ENCODE results near the gene PTPA. TPM values are rescaled to one million over a fixed set of nuclear protein-coding genes. Genes with fewer than 3 reads are reported as not detected.

The PTPA gene
- total and polyA plus RNA-seq, 2 donors (not counting 3 experiments of a cell fraction or from before 2014, with no cell fraction given), result 97.7 to 121 TPM

DNA sequence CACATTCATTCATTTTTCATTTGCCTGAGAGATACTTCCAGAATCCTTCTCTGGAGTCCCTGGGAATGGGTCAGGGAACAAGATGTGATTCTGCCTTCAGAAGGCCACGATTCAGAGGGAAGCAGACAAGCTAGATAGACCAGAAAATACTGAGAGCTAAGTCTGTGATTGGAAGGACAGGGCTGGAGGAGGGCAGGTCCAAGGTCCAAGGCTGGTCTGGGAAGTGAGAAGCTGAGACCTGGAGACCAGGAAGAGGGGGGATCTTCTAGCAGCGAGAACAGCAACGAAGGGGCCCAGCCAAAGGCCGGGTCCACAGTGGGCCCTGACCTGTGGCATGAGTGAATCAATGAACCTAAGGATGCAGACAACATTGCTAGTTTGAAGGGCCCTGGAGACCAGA is 70.9 kb downstream of the PTPA start:
- Histone ChIP-seq H3K79me2 (ENCODE audit: control insufficient read depth, insufficient read depth, low read length) (peaks cover 5% of the 10 kb centered on the region), H3K27ac (ENCODE audit: insufficient read depth, low read depth, low read length) (no peak overlapping the region), H3K9ac (replicated peaks; ENCODE audit: extremely low read depth, insufficient read depth, low read length) (no peak overlapping the region), H3K27me3 (ENCODE audit: control insufficient read depth in 2 of 2, insufficient read depth in 2 of 2, low read length in 2 of 2) (no peaks in the 10 kb centered on the region), H3K4me2 (ENCODE audit: insufficient read depth, low read length) (no peak overlapping the region), H3K36me3 (ENCODE audit: control insufficient read depth in 2 of 2, extremely low read depth in 1 of 2, insufficient read depth in 2 of 2, low read length in 2 of 2) (no peaks in the 10 kb centered on the region), H3K4me3 (replicated peaks in 1 of 3; ENCODE audit: insufficient read depth in 1 of 3, low read depth in 1 of 3, low read length in 3 of 3) (no peak overlapping the region), H2AFZ (ENCODE audit: low read depth, low read length) (no peak overlapping the region), H4K20me1 (replicated peaks; ENCODE audit: control insufficient read depth, extremely low read depth, insufficient read depth, low read length) (no peaks in the 10 kb centered on the region), H3K9me1 (replicated peaks; ENCODE audit: control insufficient read depth, extremely low read depth, insufficient read depth, low read length) (no peaks in the 10 kb centered on the region), H3K9me3 (replicated peaks; ENCODE audit: control insufficient read depth, insufficient read depth, low read length) (no peaks in the 10 kb centered on the region), H3K4me1 (ENCODE audit: control insufficient read depth, extremely low read depth, insufficient read depth, low read length) (peaks cover 5% of the 10 kb centered on the region)
- BruUV-seq (replicated peaks), result no TSS peak
- DNase-seq (ENCODE audit: low read depth, low spot score), result no peak
- no peak for FAIRE-seq
- CTCF ChIA-PET, result interaction anchor here (1.1 to 1.5 kb wide), 3 partner anchors 13 to 426 kb away, joined by 3 to 4 read pairs (median 3); no protein-coding TSS in a partner anchor
- TF ChIP-seq FOS (IDR thresholded peaks at IDR 0.05; ENCODE audit: borderline replicate concordance, insufficient read depth, low read length) (no peak), POLR2AphosphoS5 (IDR thresholded peaks at IDR 0.05; ENCODE audit: insufficient read depth, low read depth, low read length) (no peak), EZH2 (IDR thresholded peaks at IDR 0.05; ENCODE audit: borderline replicate concordance, low read depth, low read length, severe bottlenecking) (no peak), GATA2 (IDR thresholded peaks at IDR 0.05; ENCODE audit: insufficient read depth, insufficient read length, low read depth, low read length) (no peak), JUN (IDR thresholded peaks at IDR 0.05; ENCODE audit: borderline replicate concordance, insufficient read depth, insufficient read length, low read depth) (no peak), MYC (IDR thresholded peaks at IDR 0.05; ENCODE audit: low read depth, low read length) (no peak), POLR2A (IDR thresholded peaks at IDR 0.05; ENCODE audit: low read depth, low read length) (no peak)
- TF ChIP-seq, protein P1, sequence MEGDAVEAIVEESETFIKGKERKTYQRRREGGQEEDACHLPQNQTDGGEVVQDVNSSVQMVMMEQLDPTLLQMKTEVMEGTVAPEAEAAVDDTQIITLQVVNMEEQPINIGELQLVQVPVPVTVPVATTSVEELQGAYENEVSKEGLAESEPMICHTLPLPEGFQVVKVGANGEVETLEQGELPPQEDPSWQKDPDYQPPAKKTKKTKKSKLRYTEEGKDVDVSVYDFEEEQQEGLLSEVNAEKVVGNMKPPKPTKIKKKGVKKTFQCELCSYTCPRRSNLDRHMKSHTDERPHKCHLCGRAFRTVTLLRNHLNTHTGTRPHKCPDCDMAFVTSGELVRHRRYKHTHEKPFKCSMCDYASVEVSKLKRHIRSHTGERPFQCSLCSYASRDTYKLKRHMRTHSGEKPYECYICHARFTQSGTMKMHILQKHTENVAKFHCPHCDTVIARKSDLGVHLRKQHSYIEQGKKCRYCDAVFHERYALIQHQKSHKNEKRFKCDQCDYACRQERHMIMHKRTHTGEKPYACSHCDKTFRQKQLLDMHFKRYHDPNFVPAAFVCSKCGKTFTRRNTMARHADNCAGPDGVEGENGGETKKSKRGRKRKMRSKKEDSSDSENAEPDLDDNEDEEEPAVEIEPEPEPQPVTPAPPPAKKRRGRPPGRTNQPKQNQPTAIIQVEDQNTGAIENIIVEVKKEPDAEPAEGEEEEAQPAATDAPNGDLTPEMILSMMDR (IDR thresholded peaks at IDR 0.05; ENCODE audit: extremely low read depth in 1 of 2, insufficient read depth in 1 of 2, low read depth in 1 of 2, low read length in 2 of 2), result no peak
- TF ChIP-seq, protein P2, sequence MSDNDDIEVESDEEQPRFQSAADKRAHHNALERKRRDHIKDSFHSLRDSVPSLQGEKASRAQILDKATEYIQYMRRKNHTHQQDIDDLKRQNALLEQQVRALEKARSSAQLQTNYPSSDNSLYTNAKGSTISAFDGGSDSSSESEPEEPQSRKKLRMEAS (IDR thresholded peaks at IDR 0.05; ENCODE audit: insufficient read depth, insufficient read length), result no peak
- intact Hi-C loops (cut with micrococcal nuclease) (no loop called here), dilution Hi-C loops (cut with MboI; ENCODE audit: extremely low pct_ligation_motif_present, low sequenced_read_pairs) (no loop called here)
- POLR2A ChIA-PET, result no interaction called here

All from endothelial cell of umbilical vein (primary cell).